Gastroesophageal sphincter (tissue), 4 donors: ENCODE measurements around the gene FOXN1. TPM values are rescaled to one million over a fixed set of nuclear protein-coding genes. Genes with fewer than 3 reads are reported as not detected.
"Not testable (repeated sequence)": the region's sequence is repeated elsewhere in the genome, so short reads cannot be mapped to it uniquely, and the experiment has no call there.

Experiments
- ATAC-seq: fragments of 150-250 bp; one replicate; pipeline ENCODE4 v1.9.1; 2016; ENCODE audit warnings: mild to moderate bottlenecking, moderate library complexity
- H3K27ac ChIP-seq, 4 donors: fragments of 200-600 bp; sonication (generic) in 3 of 4; 1 replicate in 3 of 4; 2 replicates in 1 of 4; pipeline ENCODE4 v1.5.1; 2016 to 2019
- H3K27me3 ChIP-seq: fragments of 200-600 bp; sonication (generic); one replicate; pipeline ENCODE4 v1.5.1; 2019
- H3K36me3 ChIP-seq, 2 donors: fragments of 200-600 bp; sonication (generic); one replicate each; pipeline ENCODE4 v1.5.1; 2019; ENCODE audit warnings: control low read depth in 1 of 2
- H3K4me1 ChIP-seq, 3 donors: fragments of 200-600 bp; sonication (generic); 1 replicate in 2 of 3; 2 replicates in 1 of 3; pipeline ENCODE4 v1.5.1; 2016 to 2019; ENCODE audit warnings: control low read depth in 2 of 3
- H3K4me3 ChIP-seq, 2 donors: fragments of 200-600 bp; sonication (generic); one replicate each; pipeline ENCODE4 v1.5.1; 2019; ENCODE audit warnings: mild to moderate bottlenecking in 1 of 2, moderate library complexity in 1 of 2
- H3K9me3 ChIP-seq, 3 donors: fragments of 200-600 bp; sonication (generic); one replicate each; pipeline ENCODE4 v1.5.1; 2017 to 2019; ENCODE audit warnings: control low read depth in 2 of 3
- EP300 ChIP-seq: sonication (generic); formaldehyde crosslinking; IDR thresholded peaks from one replicate; pipeline ENCODE4 v1.6.1; 2017; ENCODE audit warnings: antibody characterized with exemption, mild to moderate bottlenecking
- POLR2A ChIP-seq, 2 donors: fragments of 450-650 bp; IDR thresholded peaks; one replicate each; pipeline ENCODE4 v1.6.1; 2017; ENCODE audit warnings: antibody characterized with exemption in 2 of 2, mild to moderate bottlenecking in 2 of 2, moderate library complexity in 1 of 2
- POLR2AphosphoS5 ChIP-seq: sonication (generic); formaldehyde crosslinking; IDR thresholded peaks from one replicate; pipeline ENCODE4 v1.6.1; 2017; ENCODE audit warnings: antibody characterized with exemption
- WGBS, 2 donors: methylation state at CpG; one replicate each; pipeline ENCODE4 v1.1.5; 2018; ENCODE audit warnings: low coverage in 1 of 2; 5-methylcytosine and 5-hydroxymethylcytosine counted together
- total RNA-seq, 4 donors: library from RNA; depleted of rRNA; stranded (reverse); fragments of >200 nt; gene quantifications; one replicate each; pipeline ENCODE4 v1.1.0, GENCODE V29; 2016
- TF ChIP-seq, protein P1 (sequence below), 4 experiments: fragments of 200-600 bp in 2 of 4; fragments of 450-650 bp in 2 of 4; sonication (generic) in 1 of 4; IDR thresholded peaks; one replicate each; pipeline ENCODE4 v1.5.1; 2017 to 2019; ENCODE audit warnings: antibody characterized with exemption in 4 of 4, mild to moderate bottlenecking in 2 of 4, moderate library complexity in 2 of 4

The FOXN1 gene
- total RNA-seq, 4 donors from 2014 or later, result 0.15 TPM; not detected in 3

DNA sequence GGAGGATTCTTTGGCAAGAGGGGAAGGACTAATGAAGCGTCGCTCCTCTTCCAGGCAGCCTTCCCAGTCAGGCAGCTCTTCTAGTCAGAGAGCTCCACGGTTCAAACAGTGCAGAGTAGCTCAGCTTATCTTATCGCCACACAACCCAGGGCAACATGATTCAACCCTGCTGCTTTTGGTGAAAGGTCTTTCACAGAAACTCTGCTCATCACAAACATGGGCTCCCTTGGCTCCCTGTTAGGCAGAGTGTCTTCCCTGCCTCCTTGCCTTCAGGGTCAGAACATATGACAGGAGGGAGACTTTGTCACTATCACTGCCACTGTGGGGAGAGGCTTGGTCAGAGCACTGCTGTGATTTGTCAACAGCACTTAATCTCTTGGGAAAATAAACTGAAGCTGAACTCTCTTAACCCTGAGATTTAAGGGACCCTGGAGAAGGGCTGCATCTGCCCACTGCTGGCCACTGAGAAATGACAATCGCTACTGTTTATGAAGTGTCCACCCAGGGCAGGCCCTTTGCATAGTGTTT is 39.6 kb upstream of the FOXN1 start:
- WGBS, 2 donors, result 0 to 16% methylated on average over 1 to 5 of the region's 5 CpGs
- no peak overlapping the region for H3K27ac ChIP-seq
- no peaks in the 10 kb centered on the region for H3K4me1 ChIP-seq
- H3K36me3 ChIP-seq, result no peaks in the 10 kb centered on the region
- no peak for ATAC-seq
- no peak overlapping the region for H3K4me3 ChIP-seq
- no peak for TF ChIP-seq POLR2AphosphoS5
- TF ChIP-seq EP300, result no peak
- TF ChIP-seq, protein P1, sequence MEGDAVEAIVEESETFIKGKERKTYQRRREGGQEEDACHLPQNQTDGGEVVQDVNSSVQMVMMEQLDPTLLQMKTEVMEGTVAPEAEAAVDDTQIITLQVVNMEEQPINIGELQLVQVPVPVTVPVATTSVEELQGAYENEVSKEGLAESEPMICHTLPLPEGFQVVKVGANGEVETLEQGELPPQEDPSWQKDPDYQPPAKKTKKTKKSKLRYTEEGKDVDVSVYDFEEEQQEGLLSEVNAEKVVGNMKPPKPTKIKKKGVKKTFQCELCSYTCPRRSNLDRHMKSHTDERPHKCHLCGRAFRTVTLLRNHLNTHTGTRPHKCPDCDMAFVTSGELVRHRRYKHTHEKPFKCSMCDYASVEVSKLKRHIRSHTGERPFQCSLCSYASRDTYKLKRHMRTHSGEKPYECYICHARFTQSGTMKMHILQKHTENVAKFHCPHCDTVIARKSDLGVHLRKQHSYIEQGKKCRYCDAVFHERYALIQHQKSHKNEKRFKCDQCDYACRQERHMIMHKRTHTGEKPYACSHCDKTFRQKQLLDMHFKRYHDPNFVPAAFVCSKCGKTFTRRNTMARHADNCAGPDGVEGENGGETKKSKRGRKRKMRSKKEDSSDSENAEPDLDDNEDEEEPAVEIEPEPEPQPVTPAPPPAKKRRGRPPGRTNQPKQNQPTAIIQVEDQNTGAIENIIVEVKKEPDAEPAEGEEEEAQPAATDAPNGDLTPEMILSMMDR (IDR thresholded peaks at IDR 0.05), result no peak
- TF ChIP-seq POLR2A (IDR thresholded peaks at IDR 0.05), result no peak
- peaks cover 62% of the 10 kb centered on the region for H3K27me3 ChIP-seq
- H3K9me3 ChIP-seq, result no peaks in the 10 kb centered on the region

DNA sequence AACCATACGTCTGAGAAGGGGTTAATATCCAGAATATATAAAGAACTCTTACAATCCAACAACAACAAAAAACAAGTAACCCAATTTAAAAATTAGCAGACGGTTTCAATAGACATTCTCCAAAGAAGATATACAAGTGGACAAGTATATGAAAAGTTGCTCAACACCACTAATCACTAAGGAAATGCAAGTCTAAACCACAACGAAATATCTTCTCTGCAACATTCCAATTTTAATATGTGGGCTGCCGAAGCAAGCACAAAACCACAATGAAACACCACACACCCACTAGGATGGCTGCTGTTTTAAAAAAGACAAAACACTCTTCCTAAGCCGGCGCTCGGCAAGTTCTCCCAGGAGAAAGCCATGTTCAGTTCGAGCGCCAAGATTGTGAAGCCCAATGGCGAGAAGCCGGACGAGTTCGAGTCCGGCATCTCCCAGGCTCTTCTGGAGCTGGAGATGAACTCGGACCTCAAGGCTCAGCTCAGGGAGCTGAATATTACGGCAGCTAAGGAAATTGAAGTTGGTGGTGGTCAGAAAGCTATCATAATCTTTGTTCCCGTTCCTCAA is 38.6 kb upstream of the FOXN1 start:
- Histone ChIP-seq H3K4me1 (no peaks in the 10 kb centered on the region), H3K9me3 (no peaks in the 10 kb centered on the region), H3K27me3 (peaks cover 62% of the 10 kb centered on the region), H3K36me3 (no peaks in the 10 kb centered on the region), H3K4me3 (no peak overlapping the region), H3K27ac (no peak overlapping the region)
- no peak for ATAC-seq
- 40 to 83% methylated on average over 5 to 13 of the region's 17 CpGs for WGBS, 2 donors
- TF ChIP-seq, protein P1 (IDR thresholded peaks at IDR 0.05), result no peak
- TF ChIP-seq POLR2A (IDR thresholded peaks at IDR 0.05) (no peak), POLR2AphosphoS5 (no peak), EP300 (no peak)

DNA sequence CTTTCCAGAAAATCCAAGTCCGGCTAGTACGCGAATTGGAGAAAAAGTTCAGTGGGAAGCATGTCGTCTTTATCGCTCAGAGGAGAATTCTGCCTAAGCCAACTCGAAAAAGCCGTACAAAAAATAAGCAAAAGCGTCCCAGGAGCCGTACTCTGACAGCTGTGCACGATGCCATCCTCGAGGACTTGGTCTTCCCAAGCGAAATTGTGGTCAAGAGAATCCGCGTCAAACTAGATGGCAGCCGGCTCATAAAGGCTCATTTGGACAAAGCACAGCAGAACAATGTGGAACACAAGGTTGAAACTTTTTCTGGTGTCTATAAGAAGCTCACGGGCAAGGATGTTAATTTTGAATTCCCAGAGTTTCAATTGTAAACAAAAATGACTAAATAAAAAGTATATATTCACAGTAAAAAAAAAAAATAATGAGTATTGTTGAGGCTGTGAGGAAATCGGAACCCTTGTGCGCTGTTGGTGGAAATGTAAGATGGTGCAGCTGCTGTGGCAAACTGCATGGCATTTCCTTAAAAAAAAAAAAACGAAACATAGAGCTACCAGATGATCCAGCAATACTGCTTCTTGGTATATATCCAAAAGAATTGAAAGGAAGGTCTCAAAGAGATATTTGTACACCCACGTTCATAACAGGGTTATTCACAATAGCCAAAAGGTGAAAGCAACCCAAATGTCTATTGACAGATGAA is 38.0 kb upstream of the FOXN1 start:
- not testable (repeated sequence) for H3K27ac ChIP-seq, H3K36me3 ChIP-seq, ATAC-seq, H3K9me3 ChIP-seq, H3K4me1 ChIP-seq, H3K4me3 ChIP-seq
- H3K27me3 ChIP-seq, result peaks cover 58% of the 10 kb centered on the region
- WGBS, 2 donors, result 64 to 75% methylated on average over 5 to 18 of the region's 20 CpGs

DNA sequence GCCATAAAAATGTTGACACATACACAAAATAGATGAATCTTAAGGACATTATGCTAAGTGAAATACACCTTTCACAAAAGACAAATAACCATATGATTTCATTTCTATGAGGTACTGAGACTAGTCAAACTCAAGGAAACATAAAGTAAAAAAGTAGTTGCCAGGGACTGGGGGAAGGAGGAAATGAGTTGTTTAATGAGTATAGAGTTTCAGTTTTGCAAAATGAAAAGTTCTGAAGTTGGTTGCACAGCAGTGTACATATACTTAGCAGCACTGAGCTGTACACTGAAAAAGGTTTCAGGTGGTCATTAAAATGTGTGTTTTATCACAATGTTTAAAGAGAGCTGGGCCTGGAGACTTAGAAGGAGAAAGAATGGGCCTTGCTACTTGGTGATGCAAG is 37.4 kb upstream of the FOXN1 start:
- Histone ChIP-seq H3K27me3 (peaks cover 52% of the 10 kb centered on the region), H3K27ac (no peak overlapping the region), H3K36me3 (no peaks in the 10 kb centered on the region), H3K9me3 (no peaks in the 10 kb centered on the region), H3K4me1 (no peaks in the 10 kb centered on the region), H3K4me3 (no peak overlapping the region)
- ATAC-seq, result no peak
- TF ChIP-seq POLR2A (IDR thresholded peaks at IDR 0.05) (no peak), POLR2AphosphoS5 (no peak), EP300 (no peak)
- TF ChIP-seq, protein P1 (IDR thresholded peaks at IDR 0.05), result no peak

DNA sequence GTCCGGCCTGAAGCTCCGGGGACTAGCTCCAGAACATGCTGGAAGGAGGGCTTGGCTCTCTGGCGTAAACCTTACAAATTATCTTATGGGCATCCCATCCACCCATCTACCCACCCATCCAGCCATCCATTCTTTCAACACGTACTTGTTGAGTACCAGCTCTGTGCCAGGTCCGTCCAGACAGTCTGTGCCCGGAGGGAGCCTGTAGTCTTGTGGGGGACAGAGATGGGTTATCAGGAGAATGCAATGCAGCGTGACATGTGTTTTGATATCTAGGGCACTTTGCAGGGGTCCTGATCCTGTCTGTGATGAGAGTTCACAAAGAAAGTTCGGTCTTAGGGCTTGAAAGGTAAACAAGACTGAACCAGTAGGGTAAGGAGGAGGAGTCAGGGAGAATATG is 36.8 kb upstream of the FOXN1 start:
- Histone ChIP-seq H3K36me3 (no peaks in the 10 kb centered on the region), H3K4me3 (no peak overlapping the region), H3K9me3 (no peaks in the 10 kb centered on the region), H3K27me3 (peaks cover 50% of the 10 kb centered on the region), H3K4me1 (no peaks in the 10 kb centered on the region), H3K27ac (no peak overlapping the region)
- 46 to 64% methylated on average over 5 to 6 of the region's 8 CpGs for WGBS, 2 donors
- TF ChIP-seq, protein P1 (IDR thresholded peaks at IDR 0.05), result no peak
- TF ChIP-seq POLR2A (IDR thresholded peaks at IDR 0.05), result no peak
- no peak for TF ChIP-seq EP300
- TF ChIP-seq POLR2AphosphoS5, result no peak
- ATAC-seq, result no peak
